Erythroblast (primary cell): ENCODE results near the gene PRSS12.

Experiments used
- GATA1 ChIP-seq: IDR thresholded peaks from 2 replicates; pipeline ENCODE4 v1.6.1; 2011; ENCODE audit warnings: low read depth, mild to moderate bottlenecking, control low read depth, low read length, moderate library complexity
- POLR2A ChIP-seq: IDR thresholded peaks from 2 replicates; pipeline ENCODE4 v1.6.1; 2011; ENCODE audit warnings: mild to moderate bottlenecking, low read length

GRCh38 chr4:118235566-118236120 is 117.2 kb downstream of the PRSS12 start:
- TF ChIP-seq POLR2A (no peak), GATA1 (no peak)
